Measurements from ENCODE around the gene PGP.

PGP gene

GRCh38 chr16:2178321-2179106, 36.1 kb downstream of the PGP start:
- Histone ChIP-seq H3K36me3 (ENCODE audit: control insufficient read depth, insufficient read depth, low read length) (peaks cover 39% of the 10 kb centered on the region), H3K27ac (ENCODE audit: low read depth, low read length) (no peak overlapping the region), H3K4me1 (ENCODE audit: control insufficient read depth, insufficient read depth, low read length) (peaks cover 4% of the 10 kb centered on the region; the same call in 1 of the 2 replicates), H3K4me3 (ENCODE audit: low read depth, low read length) (peak overlapping the region; percentile 32; the same call in 1 of the 2 replicates), H3K27me3 (ENCODE audit: control insufficient read depth, insufficient read depth, low read length) (peaks cover 3% of the 10 kb centered on the region; the same call in 1 of the 2 replicates), H3K9me3 (ENCODE audit: control insufficient read depth, insufficient read depth, low read depth, low read length) (no peaks in the 10 kb centered on the region), H3K9ac (ENCODE audit: low read length) (no peak overlapping the region)

DNA sequence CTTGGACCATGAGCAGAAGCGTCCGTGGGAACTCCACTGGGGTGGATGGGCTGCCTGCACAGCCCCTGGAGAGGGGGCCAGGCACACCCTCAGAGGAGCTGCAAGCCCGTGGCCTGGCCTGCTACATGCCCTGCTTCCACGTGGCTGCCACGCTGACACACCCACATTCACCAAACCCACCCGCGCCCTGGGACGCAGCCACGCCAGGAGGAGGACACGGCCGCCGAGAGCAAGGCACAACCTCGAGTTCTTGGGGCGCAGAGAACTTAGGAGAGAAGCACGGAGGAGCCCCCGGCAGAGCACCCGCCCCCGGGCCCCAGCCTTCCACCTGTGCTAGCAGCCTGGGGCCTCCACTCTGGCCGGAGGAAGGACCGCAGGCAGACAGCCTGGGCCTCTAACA, 37.1 kb downstream of the PGP start:
- Histone ChIP-seq H3K4me3 (ENCODE audit: low read depth, low read length) (no peak overlapping the region), H3K9me3 (ENCODE audit: control insufficient read depth, insufficient read depth, low read depth, low read length) (no peaks in the 10 kb centered on the region), H3K9ac (ENCODE audit: low read length) (no peak overlapping the region), H3K36me3 (ENCODE audit: control insufficient read depth, insufficient read depth, low read length) (peaks cover 46% of the 10 kb centered on the region), H3K27me3 (ENCODE audit: control insufficient read depth, insufficient read depth, low read length) (peaks cover 3% of the 10 kb centered on the region; the same call in 1 of the 2 replicates), H3K27ac (ENCODE audit: low read depth, low read length) (no peak overlapping the region), H3K4me1 (ENCODE audit: control insufficient read depth, insufficient read depth, low read length) (peaks cover 4% of the 10 kb centered on the region; the same call in 1 of the 2 replicates)

DNA sequence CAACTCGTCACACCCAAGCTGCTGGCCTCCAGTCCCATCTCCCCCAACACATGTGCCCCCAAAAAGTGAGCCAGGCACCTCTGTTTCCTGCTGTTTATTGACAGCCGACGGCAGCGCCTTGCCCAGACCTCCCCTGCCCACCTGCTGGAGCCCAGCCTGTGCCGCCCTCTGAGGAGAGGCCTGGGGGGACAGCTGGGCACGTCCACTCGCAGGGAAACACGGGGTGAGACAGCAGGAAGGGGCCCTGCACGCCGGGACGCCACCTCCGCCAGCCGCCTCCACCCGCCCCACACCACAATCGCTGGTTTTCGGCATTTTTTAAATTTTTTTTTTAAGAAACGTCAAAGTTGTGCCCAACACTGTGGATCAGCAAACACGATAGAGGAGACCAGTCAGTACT, 37.5 kb downstream of the PGP start:
- Histone ChIP-seq H3K4me1 (ENCODE audit: control insufficient read depth, insufficient read depth, low read length) (peaks cover 4% of the 10 kb centered on the region; the same call in 1 of the 2 replicates), H3K27ac (ENCODE audit: low read depth, low read length) (no peak overlapping the region), H3K4me3 (ENCODE audit: low read depth, low read length) (no peak overlapping the region), H3K27me3 (ENCODE audit: control insufficient read depth, insufficient read depth, low read length) (peaks cover 3% of the 10 kb centered on the region; the same call in 1 of the 2 replicates), H3K9me3 (ENCODE audit: control insufficient read depth, insufficient read depth, low read depth, low read length) (no peaks in the 10 kb centered on the region), H3K36me3 (ENCODE audit: control insufficient read depth, insufficient read depth, low read length) (peaks cover 48% of the 10 kb centered on the region), H3K9ac (ENCODE audit: low read length) (no peak overlapping the region)

GRCh38 chr16:2176047-2176446, 38.6 kb downstream of the PGP start:
- Histone ChIP-seq H3K9ac (ENCODE audit: low read length) (no peak overlapping the region), H3K27ac (ENCODE audit: low read depth, low read length) (no peak overlapping the region), H3K9me3 (ENCODE audit: control insufficient read depth, insufficient read depth, low read depth, low read length) (no peaks in the 10 kb centered on the region), H3K27me3 (ENCODE audit: control insufficient read depth, insufficient read depth, low read length) (peaks cover 3% of the 10 kb centered on the region; the same call in 1 of the 2 replicates), H3K36me3 (ENCODE audit: control insufficient read depth, insufficient read depth, low read length) (peaks cover 58% of the 10 kb centered on the region), H3K4me3 (ENCODE audit: low read depth, low read length) (no peak overlapping the region), H3K4me1 (ENCODE audit: control insufficient read depth, insufficient read depth, low read length) (no peaks in the 10 kb centered on the region)

- Histone ChIP-seq H3K4me1 (ENCODE audit: control insufficient read depth, insufficient read depth, low read length) (no peaks in the 10 kb centered on the region), H3K4me3 (ENCODE audit: low read depth, low read length) (no peak overlapping the region), H3K27ac (ENCODE audit: low read depth, low read length) (no peak overlapping the region), H3K9me3 (ENCODE audit: control insufficient read depth, insufficient read depth, low read depth, low read length) (no peaks in the 10 kb centered on the region), H3K9ac (ENCODE audit: low read length) (no peak overlapping the region), H3K27me3 (ENCODE audit: control insufficient read depth, insufficient read depth, low read length) (peaks cover 3% of the 10 kb centered on the region; the same call in 1 of the 2 replicates), H3K36me3 (ENCODE audit: control insufficient read depth, insufficient read depth, low read length) (peaks cover 61% of the 10 kb centered on the region)
These were observed 39.2 kb downstream of the PGP start for GRCh38 chr16:2175454-2175853.

DNA sequence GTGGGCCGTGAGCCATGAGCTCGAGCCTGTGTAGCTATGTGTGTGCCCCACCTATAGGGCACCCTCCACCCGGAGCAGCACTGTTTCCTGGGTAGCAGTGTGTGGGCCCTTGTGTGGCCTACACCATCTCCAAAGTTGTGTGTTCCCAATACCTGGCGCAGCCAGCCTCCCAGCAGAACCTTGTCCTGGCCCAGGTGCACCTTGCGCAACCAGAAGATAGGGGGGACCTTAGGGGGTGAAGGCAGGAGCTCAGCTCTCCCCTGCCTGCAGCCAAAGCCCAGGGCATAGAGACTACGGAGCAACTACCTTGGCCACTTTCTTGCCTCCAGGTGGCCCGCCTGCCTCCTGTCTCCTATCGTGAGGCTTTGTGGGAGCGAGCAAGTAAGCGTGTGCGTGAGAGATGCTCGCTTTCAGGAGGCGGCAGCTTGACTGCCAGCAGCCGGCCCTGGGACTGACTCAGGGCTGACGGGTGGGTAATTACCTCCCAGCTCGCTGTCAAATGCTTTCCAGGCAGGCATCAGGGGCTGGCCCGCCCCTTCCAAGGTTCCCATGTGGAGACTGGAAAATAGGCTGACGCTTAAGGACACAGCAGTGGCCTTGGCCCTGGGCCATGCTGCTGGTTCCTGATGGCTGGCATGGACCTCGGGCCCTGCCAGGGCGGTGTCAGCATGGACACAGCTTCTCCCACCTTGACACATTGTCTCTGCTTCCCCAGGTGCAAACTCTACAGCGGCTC, 40.1 kb downstream of the PGP start:
- Histone ChIP-seq H3K36me3 (ENCODE audit: control insufficient read depth, insufficient read depth, low read length) (peaks cover 65% of the 10 kb centered on the region), H3K27ac (ENCODE audit: low read depth, low read length) (no peak overlapping the region), H3K27me3 (ENCODE audit: control insufficient read depth, insufficient read depth, low read length) (peaks cover 3% of the 10 kb centered on the region; the same call in 1 of the 2 replicates), H3K4me3 (ENCODE audit: low read depth, low read length) (no peak overlapping the region), H3K9me3 (ENCODE audit: control insufficient read depth, insufficient read depth, low read depth, low read length) (no peaks in the 10 kb centered on the region), H3K9ac (ENCODE audit: low read length) (no peak overlapping the region), H3K4me1 (ENCODE audit: control insufficient read depth, insufficient read depth, low read length) (no peaks in the 10 kb centered on the region)

GRCh38 chr16:2173916-2174315, 40.7 kb downstream of the PGP start:
- Histone ChIP-seq H3K36me3 (ENCODE audit: control insufficient read depth, insufficient read depth, low read length) (peaks cover 72% of the 10 kb centered on the region), H3K9ac (ENCODE audit: low read length) (no peak overlapping the region), H3K9me3 (ENCODE audit: control insufficient read depth, insufficient read depth, low read depth, low read length) (no peaks in the 10 kb centered on the region), H3K27me3 (ENCODE audit: control insufficient read depth, insufficient read depth, low read length) (no peaks in the 10 kb centered on the region), H3K4me3 (ENCODE audit: low read depth, low read length) (no peak overlapping the region), H3K27ac (ENCODE audit: low read depth, low read length) (no peak overlapping the region), H3K4me1 (ENCODE audit: control insufficient read depth, insufficient read depth, low read length) (no peaks in the 10 kb centered on the region)

- Histone ChIP-seq H3K9me3 (ENCODE audit: control insufficient read depth, insufficient read depth, low read depth, low read length) (no peaks in the 10 kb centered on the region), H3K27ac (ENCODE audit: low read depth, low read length) (no peak overlapping the region), H3K27me3 (ENCODE audit: control insufficient read depth, insufficient read depth, low read length) (no peaks in the 10 kb centered on the region), H3K4me3 (ENCODE audit: low read depth, low read length) (no peak overlapping the region), H3K36me3 (ENCODE audit: control insufficient read depth, insufficient read depth, low read length) (peaks cover 75% of the 10 kb centered on the region), H3K9ac (ENCODE audit: low read length) (no peak overlapping the region), H3K4me1 (ENCODE audit: control insufficient read depth, insufficient read depth, low read length) (no peaks in the 10 kb centered on the region)
These were observed 41.3 kb downstream of the PGP start for GRCh38 chr16:2173366-2173765.

GRCh38 chr16:2172688-2173335, 41.8 kb downstream of the PGP start:
- H3K27ac ChIP-seq (ENCODE audit: low read depth, low read length) = no peak overlapping the region

DNA sequence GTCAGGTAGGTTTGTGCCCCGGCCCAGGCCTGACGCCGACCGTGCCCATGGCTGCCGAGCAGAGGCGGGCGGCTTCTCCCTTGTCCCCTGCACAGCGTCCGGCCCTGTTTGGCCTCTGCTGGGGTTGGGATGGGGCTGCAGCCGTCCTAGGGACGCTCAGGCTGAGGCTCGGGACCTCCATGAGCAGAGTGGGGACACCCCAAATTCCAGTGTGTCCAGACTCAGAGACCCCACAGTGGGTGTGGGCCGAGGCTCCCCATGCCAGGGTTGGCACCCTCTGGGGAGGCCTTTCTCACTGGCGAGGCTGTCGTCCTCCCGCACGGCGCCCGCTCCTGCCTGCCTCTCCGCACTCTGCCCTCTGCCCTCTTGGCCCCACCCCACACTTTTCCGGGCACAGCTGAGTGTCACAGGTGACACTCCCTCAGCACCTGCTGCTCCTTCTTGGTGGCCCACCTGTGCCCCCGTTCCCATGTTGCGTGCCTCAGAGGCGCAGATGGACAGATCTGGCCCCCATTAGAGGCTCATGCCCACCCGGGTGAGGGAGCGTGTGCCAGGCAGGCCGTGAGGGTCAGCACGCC, 43.0 kb downstream of the PGP start:
- H3K4me3 ChIP-seq (ENCODE audit: low read depth, low read length) = no peak overlapping the region
- H3K9me3 ChIP-seq (ENCODE audit: control insufficient read depth, insufficient read depth, low read depth, low read length) = no peaks in the 10 kb centered on the region
- no peaks in the 10 kb centered on the region for H3K27me3 ChIP-seq (ENCODE audit: control insufficient read depth, insufficient read depth, low read length)
- H3K4me1 ChIP-seq (ENCODE audit: control insufficient read depth, insufficient read depth, low read length) = no peaks in the 10 kb centered on the region
- no peak overlapping the region for H3K27ac ChIP-seq (ENCODE audit: low read depth, low read length)
- no peak overlapping the region for H3K9ac ChIP-seq (ENCODE audit: low read length)
- peaks cover 82% of the 10 kb centered on the region for H3K36me3 ChIP-seq (ENCODE audit: control insufficient read depth, insufficient read depth, low read length)

More at GRCh38 chr16:2172688-2173335, 41.8 kb downstream of the PGP start:
- Histone ChIP-seq H3K36me3 (ENCODE audit: control insufficient read depth, insufficient read depth, low read length) (peaks cover 81% of the 10 kb centered on the region), H3K4me3 (ENCODE audit: low read depth, low read length) (no peak overlapping the region), H3K9ac (ENCODE audit: low read length) (no peak overlapping the region), H3K9me3 (ENCODE audit: control insufficient read depth, insufficient read depth, low read depth, low read length) (no peaks in the 10 kb centered on the region), H3K27me3 (ENCODE audit: control insufficient read depth, insufficient read depth, low read length) (no peaks in the 10 kb centered on the region), H3K4me1 (ENCODE audit: control insufficient read depth, insufficient read depth, low read length) (no peaks in the 10 kb centered on the region)

All from HUES6 (cell line).